ENCODE data around the gene MBP.

The MBP gene

GRCh38 chr18:77151033-77151771 is 18.6 kb upstream of the MBP start:
- no peak for DNase-seq (ENCODE audit: low read depth in 1 of 2, low spot score in 1 of 2)

- DNase-seq (ENCODE audit: low read depth in 1 of 2, low spot score in 1 of 2), result no peak
Measured at GRCh38 chr18:77150588-77150987, 18.0 kb upstream of the MBP start.

- no peak for DNase-seq (ENCODE audit: low read depth in 1 of 2, low spot score in 1 of 2)
Measured at GRCh38 chr18:77148289-77148688, 15.7 kb upstream of the MBP start.

- no peak for DNase-seq (ENCODE audit: low read depth in 1 of 2, low spot score in 1 of 2)
Measured at GRCh38 chr18:77147418-77147852, 14.9 kb upstream of the MBP start.

GRCh38 chr18:77146249-77147080 is 13.9 kb upstream of the MBP start:
- DNase-seq (ENCODE audit: low read depth in 1 of 2, low spot score in 1 of 2), result no peak

GRCh38 chr18:77145364-77145901 is 12.8 kb upstream of the MBP start:
- DNase-seq (ENCODE audit: low read depth in 1 of 2, low spot score in 1 of 2), result no peak

- no peak for DNase-seq (ENCODE audit: low read depth in 1 of 2, low spot score in 1 of 2)
Measured at GRCh38 chr18:77144451-77145118, 12.0 kb upstream of the MBP start.

GRCh38 chr18:77144046-77144445 is 11.5 kb upstream of the MBP start:
- no peak for DNase-seq (ENCODE audit: low read depth in 1 of 2, low spot score in 1 of 2)

- no peak for DNase-seq (ENCODE audit: low read depth in 1 of 2, low spot score in 1 of 2)
Measured at GRCh38 chr18:77143196-77143595, 10.6 kb upstream of the MBP start.

GRCh38 chr18:77141401-77142118 is 9.0 kb upstream of the MBP start:
- DNase-seq (ENCODE audit: low read depth in 1 of 2, low spot score in 1 of 2), result no peak

GRCh38 chr18:77140439-77141109 is 8.0 kb upstream of the MBP start:
- DNase-seq (ENCODE audit: low read depth in 1 of 2, low spot score in 1 of 2), result no peak

- DNase-seq (ENCODE audit: low read depth in 1 of 2, low spot score in 1 of 2), result no peak
Measured at GRCh38 chr18:77140030-77140429, 7.4 kb upstream of the MBP start.

- DNase-seq (ENCODE audit: low read depth in 1 of 2, low spot score in 1 of 2), result no peak
Measured at GRCh38 chr18:77139619-77140018, 7.0 kb upstream of the MBP start.

- no peak for DNase-seq (ENCODE audit: low read depth in 1 of 2, low spot score in 1 of 2)
Measured at GRCh38 chr18:77138270-77138669, 5.7 kb upstream of the MBP start.

- DNase-seq (ENCODE audit: low read depth in 1 of 2, low spot score in 1 of 2), result no peak
Measured at GRCh38 chr18:77137851-77138250, 5.3 kb upstream of the MBP start.

GRCh38 chr18:77136871-77137665 is 4.5 kb upstream of the MBP start:
- no peak for DNase-seq (ENCODE audit: low read depth in 1 of 2, low spot score in 1 of 2)

- DNase-seq (ENCODE audit: low read depth in 1 of 2, low spot score in 1 of 2), result no peak
Measured at GRCh38 chr18:77136076-77136718, 3.6 kb upstream of the MBP start.

GRCh38 chr18:77135339-77136075 is 2.9 kb upstream of the MBP start:
- DNase-seq (ENCODE audit: low read depth in 1 of 2, low spot score in 1 of 2), result no peak
